ENCODE measurements around the gene PDE3B.

The PDE3B gene

GRCh38 chr11:14819596-14819995 is 176.0 kb downstream of the PDE3B start:
- Histone ChIP-seq H3K4me1 (ENCODE audit: low read length) (no peaks in the 10 kb centered on the region), H3K79me2 (ENCODE audit: low read length) (no peaks in the 10 kb centered on the region), H3K9ac (ENCODE audit: low read length) (no peak overlapping the region), H3K4me3 (ENCODE audit: low read length) (no peak overlapping the region), H4K20me1 (ENCODE audit: insufficient read depth, low read length) (no peaks in the 10 kb centered on the region), H3K27me3 (ENCODE audit: low read depth, low read length) (no peaks in the 10 kb centered on the region), H2AFZ (ENCODE audit: low read depth, low read length) (no peak overlapping the region), H3K9me3 (ENCODE audit: insufficient read depth, low read length) (no peaks in the 10 kb centered on the region), H3K27ac (ENCODE audit: low read length) (no peak overlapping the region), H3K4me2 (ENCODE audit: low read length) (no peak overlapping the region), H3K36me3 (replicated peaks; ENCODE audit: low read depth, low read length) (no peaks in the 10 kb centered on the region)
- TF ChIP-seq EZH2phosphoT487 (IDR thresholded peaks at IDR 0.05; ENCODE audit: low read depth) (no peak), CTCF (IDR thresholded peaks at IDR 0.05; ENCODE audit: low read depth, low read length) (no peak)

GRCh38 chr11:14821031-14821430 is 177.4 kb downstream of the PDE3B start:
- Histone ChIP-seq H3K4me1 (ENCODE audit: low read length) (peaks cover under 1% of the 10 kb centered on the region), H3K27ac (ENCODE audit: low read length) (no peak overlapping the region), H2AFZ (ENCODE audit: low read depth, low read length) (no peak overlapping the region), H3K27me3 (ENCODE audit: low read depth, low read length) (no peaks in the 10 kb centered on the region), H3K4me3 (ENCODE audit: low read length) (no peak overlapping the region), H3K4me2 (ENCODE audit: low read length) (no peak overlapping the region), H3K9me3 (ENCODE audit: insufficient read depth, low read length) (no peaks in the 10 kb centered on the region), H3K9ac (ENCODE audit: low read length) (no peak overlapping the region), H4K20me1 (ENCODE audit: insufficient read depth, low read length) (no peaks in the 10 kb centered on the region), H3K36me3 (replicated peaks; ENCODE audit: low read depth, low read length) (no peaks in the 10 kb centered on the region), H3K79me2 (ENCODE audit: low read length) (no peaks in the 10 kb centered on the region)
- TF ChIP-seq CTCF (IDR thresholded peaks at IDR 0.05; ENCODE audit: low read depth, low read length) (no peak), EZH2phosphoT487 (IDR thresholded peaks at IDR 0.05; ENCODE audit: low read depth) (no peak)

GRCh38 chr11:14826600-14826999 is 183.0 kb downstream of the PDE3B start:
- peak overlapping the region; percentile 27; the same call in 1 of the 2 replicates for H3K4me2 ChIP-seq (ENCODE audit: low read length)
- H3K9ac ChIP-seq (ENCODE audit: low read length) = no peak overlapping the region
- H3K9me3 ChIP-seq (ENCODE audit: insufficient read depth, low read length) = no peaks in the 10 kb centered on the region
- H3K4me1 ChIP-seq (ENCODE audit: low read length) = peaks cover 15% of the 10 kb centered on the region
- H2AFZ ChIP-seq (ENCODE audit: low read depth, low read length) = no peak overlapping the region
- H4K20me1 ChIP-seq (ENCODE audit: insufficient read depth, low read length) = no peaks in the 10 kb centered on the region
- no peaks in the 10 kb centered on the region for H3K36me3 ChIP-seq (replicated peaks; ENCODE audit: low read depth, low read length)
- H3K79me2 ChIP-seq (ENCODE audit: low read length) = no peaks in the 10 kb centered on the region
- H3K4me3 ChIP-seq (ENCODE audit: low read length) = no peak overlapping the region; the same call in 1 of the 2 replicates
- TF ChIP-seq EZH2phosphoT487 (IDR thresholded peaks at IDR 0.05; ENCODE audit: low read depth) = no peak
- TF ChIP-seq CTCF (IDR thresholded peaks at IDR 0.05; ENCODE audit: low read depth, low read length) = no peak
- no peak overlapping the region for H3K27ac ChIP-seq (ENCODE audit: low read length)
- no peaks in the 10 kb centered on the region for H3K27me3 ChIP-seq (ENCODE audit: low read depth, low read length)

- Histone ChIP-seq H3K27ac (ENCODE audit: low read length) (no peak overlapping the region), H3K9me3 (ENCODE audit: insufficient read depth, low read length) (no peaks in the 10 kb centered on the region)
Observed at GRCh38 chr11:14835496-14836492, 192.2 kb downstream of the PDE3B start.

More at GRCh38 chr11:14835496-14836492, 192.2 kb downstream of the PDE3B start:
- Histone ChIP-seq H3K9ac (ENCODE audit: low read length) (no peak overlapping the region), H3K4me3 (ENCODE audit: low read length) (no peak overlapping the region), H2AFZ (ENCODE audit: low read depth, low read length) (no peak overlapping the region), H3K27me3 (ENCODE audit: low read depth, low read length) (no peaks in the 10 kb centered on the region), H4K20me1 (ENCODE audit: insufficient read depth, low read length) (no peaks in the 10 kb centered on the region), H3K4me2 (ENCODE audit: low read length) (no peak overlapping the region), H3K4me1 (ENCODE audit: low read length) (peaks cover 3% of the 10 kb centered on the region; the same call in 1 of the 2 replicates), H3K36me3 (replicated peaks; ENCODE audit: low read depth, low read length) (no peaks in the 10 kb centered on the region), H3K79me2 (ENCODE audit: low read length) (no peaks in the 10 kb centered on the region)
- TF ChIP-seq CTCF (IDR thresholded peaks at IDR 0.05; ENCODE audit: low read depth, low read length) = no peak
- no peak for TF ChIP-seq EZH2phosphoT487 (IDR thresholded peaks at IDR 0.05; ENCODE audit: low read depth)
